A549 treated with DMSO at 1 μM for 4 hours (cell line): ENCODE measurements around the gene HSPB7. TPM values are rescaled to one million over a fixed set of nuclear protein-coding genes. Genes with fewer than 3 reads are reported as not detected.

Experiments used
- total RNA-seq: library from RNA; stranded (reverse); fragments of 200-300 nt; extraction: Qiagen RNA extraction; gene quantifications from 5 replicates; pipeline ENCODE4 v1.2.3, GENCODE V29; 2022; ENCODE audit warnings: low read depth

Gene HSPB7
- total RNA-seq = 0.05 TPM in 1 of 5 replicates, not detected in the others

DNA sequence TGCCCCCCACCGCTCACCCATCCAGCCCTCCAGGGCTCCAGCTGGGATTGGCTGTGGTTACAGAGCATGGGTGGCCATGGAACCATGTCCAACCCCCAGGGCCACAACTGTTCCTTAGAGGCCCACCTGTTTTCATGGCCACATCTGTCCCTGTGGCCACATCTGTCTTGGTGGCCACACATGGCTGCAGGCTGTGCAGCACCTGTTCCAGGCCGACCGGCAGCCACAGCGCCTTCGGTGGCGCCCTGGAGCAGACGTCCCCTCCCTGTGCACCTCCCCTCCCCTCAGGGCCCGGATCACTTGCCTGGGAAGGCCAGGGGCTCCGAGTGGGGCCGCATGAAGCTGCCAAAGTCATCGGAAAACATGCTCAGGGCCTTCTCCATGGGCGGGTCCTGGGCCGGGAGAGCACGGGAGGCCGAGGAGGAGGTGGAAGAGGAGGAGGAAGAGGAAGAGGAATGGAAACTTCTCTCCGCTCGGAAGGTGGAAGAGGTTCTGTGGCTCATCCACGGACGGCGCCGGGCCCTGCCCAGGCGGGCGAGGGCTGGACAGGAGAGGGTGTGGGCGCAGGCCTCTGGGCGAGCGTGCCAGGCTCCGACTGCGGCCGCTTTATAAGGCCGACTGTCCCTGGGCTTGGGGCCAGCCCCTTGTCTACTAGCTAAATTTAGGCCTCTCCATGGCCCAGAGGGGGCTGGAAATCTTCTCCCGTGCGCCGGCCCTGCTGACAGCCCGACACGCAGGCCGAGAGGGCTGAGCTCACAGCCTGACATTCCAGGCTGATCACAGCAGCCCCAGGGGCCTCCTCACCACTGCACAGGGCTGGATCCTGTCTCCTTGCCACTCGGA is at the start of gene HSPB7:
TSS of gene HSPB7 (minus strand) at position 583 of the 843 bp plus-strand sequence. CDS start at position 503, 80 bp downstream.

DNA sequence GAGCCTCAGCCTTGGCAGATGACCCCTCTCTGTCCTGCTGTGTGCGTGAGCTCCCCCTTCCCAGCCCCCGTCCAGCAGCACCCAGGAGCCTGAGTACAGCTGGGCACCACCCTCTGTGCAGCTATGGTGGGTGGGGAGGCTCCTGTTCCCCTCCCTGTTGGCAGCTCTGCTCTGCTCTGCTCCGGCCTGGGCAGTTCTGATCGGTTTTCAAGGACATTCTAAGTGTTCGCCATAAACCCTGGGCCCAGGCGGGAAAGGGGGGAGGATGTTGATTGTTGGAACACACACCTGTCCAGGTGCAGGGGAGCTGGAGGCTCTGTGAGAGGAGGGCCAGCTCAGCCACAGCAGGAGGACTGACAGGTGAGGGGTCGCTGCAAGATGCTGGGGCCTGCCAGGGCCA is 25.7 kb upstream of the HSPB7 start, which contains the start of gene CLCNKB:
TSS of gene CLCNKB (plus strand) at position 262 of the 400 bp plus-strand sequence. CDS start 711 bp downstream, outside the sequence.

DNA sequence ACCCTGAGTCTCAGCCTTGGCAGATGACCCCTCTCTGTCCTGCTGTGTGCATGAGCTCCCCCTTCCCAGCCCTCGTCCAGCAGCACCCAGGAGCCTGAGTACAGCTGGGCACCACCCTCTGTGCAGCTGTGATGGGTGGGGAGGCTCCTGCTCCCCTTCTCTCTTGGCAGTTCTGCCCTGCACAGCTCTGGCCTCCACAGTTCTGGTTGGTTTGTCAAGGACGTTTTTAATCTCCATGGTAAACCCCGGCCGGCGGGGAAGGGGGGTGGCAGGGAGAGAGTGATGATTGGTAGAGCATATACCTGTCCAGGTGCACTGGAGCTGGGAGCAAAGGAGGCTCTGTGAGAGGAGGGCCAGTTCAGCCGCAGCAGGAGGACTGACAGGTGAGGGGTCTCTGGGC is 3.8 kb upstream of the HSPB7 start, which contains the start of gene CLCNKA:
TSS of gene CLCNKA (plus strand) at position 356 of the 400 bp plus-strand sequence. CDS start 584 bp downstream, outside the sequence.

DNA sequence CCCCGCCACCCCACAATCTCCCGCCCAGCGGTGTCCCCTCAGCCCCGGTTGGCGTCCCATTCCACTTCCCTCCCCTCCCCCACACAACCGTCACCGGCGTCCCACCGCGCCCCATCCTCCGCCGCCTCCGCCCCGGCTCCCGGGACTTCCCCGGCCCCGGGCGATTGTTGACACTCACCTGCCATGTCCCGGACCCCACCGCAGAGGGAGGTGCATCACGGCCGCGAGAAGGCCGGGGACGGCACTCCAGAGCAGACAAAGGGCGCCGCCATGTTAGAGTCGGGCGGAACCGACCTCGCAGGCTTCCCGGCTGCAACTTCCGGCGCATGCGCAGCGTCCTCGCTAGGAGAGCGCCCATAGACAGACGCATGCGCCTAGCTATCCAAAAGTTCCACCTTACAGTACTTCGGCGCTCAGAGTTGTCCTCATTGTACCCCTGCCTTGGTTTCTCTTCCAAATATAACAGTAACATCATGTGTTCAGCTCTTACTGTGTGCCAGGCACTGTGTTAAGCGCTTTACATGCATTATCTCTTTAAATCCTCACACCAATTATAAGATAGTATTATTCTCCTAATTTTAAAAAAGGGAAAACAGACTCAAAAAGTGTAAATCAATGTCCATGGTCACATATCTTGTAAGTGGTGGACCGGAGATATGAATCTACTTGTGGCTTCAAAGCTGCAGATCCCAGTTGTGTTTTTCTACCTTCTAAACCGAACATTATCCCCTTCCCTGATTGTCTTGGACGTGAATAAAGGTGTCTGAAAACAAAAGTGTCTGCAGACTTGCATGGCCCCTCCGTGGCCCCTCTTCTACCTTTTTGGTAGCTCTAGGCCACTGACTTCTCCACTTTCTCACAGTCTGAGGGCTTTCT is 41.8 kb downstream of the HSPB7 start, which contains the start of gene ZBTB17:
TSS of gene ZBTB17 (minus strand) at position 297 of the 876 bp plus-strand sequence. CDS start 27,606 bp downstream, outside the sequence.

Other genes starting within 250 kb of the HSPB7 start
- 5.7 to 8.0 TPM (median 6.9 TPM) in 5 replicates for gene UQCRHL, start 210.4 kb downstream of the HSPB7 start, total RNA-seq
- gene SPEN, start 170.3 kb downstream of the HSPB7 start, total RNA-seq = 36.7 to 46.5 TPM (median 43.9 TPM) in 5 replicates
- 11.5 to 14.4 TPM (median 12.8 TPM) in 5 replicates for gene ZBTB17, start 41.9 kb downstream of the HSPB7 start, total RNA-seq
- gene SRARP, start 13.8 kb downstream of the HSPB7 start, total RNA-seq = 0.02 TPM in 1 of 5 replicates, not detected in the others
- 0.08 to 0.24 TPM (median 0.09 TPM) in 3 of 5 replicates, not detected in the others for gene CLCNKA, start 4.0 kb upstream of the HSPB7 start, total RNA-seq
- 0.05 to 0.08 TPM (median 0.06 TPM) in 3 of 5 replicates, not detected in the others for gene CLCNKB, start 25.7 kb upstream of the HSPB7 start, total RNA-seq
- 11.0 to 18.2 TPM (median 15.0 TPM) in 5 replicates for gene FAM131C, start 55.6 kb upstream of the HSPB7 start, total RNA-seq
- 122 to 148 TPM (median 131 TPM) in 5 replicates for gene EPHA2, start 138.0 kb upstream of the HSPB7 start, total RNA-seq
- 5.1 to 7.1 TPM (median 6.6 TPM) in 5 replicates for gene ARHGEF19, start 194.6 kb upstream of the HSPB7 start, total RNA-seq
- 2.6 to 4.8 TPM (median 4.3 TPM) in 5 replicates for gene CPLANE2, start 219.1 kb upstream of the HSPB7 start, total RNA-seq